ENCODE data around the gene HIGD1C.
A peak's percentile ranks its signal among the peaks of the same experiment; 100 is the strongest.
"Not testable (repeated sequence)": the region's sequence is repeated elsewhere in the genome, so short reads cannot be mapped to it uniquely, and the experiment has no call there.

The HIGD1C gene

DNA sequence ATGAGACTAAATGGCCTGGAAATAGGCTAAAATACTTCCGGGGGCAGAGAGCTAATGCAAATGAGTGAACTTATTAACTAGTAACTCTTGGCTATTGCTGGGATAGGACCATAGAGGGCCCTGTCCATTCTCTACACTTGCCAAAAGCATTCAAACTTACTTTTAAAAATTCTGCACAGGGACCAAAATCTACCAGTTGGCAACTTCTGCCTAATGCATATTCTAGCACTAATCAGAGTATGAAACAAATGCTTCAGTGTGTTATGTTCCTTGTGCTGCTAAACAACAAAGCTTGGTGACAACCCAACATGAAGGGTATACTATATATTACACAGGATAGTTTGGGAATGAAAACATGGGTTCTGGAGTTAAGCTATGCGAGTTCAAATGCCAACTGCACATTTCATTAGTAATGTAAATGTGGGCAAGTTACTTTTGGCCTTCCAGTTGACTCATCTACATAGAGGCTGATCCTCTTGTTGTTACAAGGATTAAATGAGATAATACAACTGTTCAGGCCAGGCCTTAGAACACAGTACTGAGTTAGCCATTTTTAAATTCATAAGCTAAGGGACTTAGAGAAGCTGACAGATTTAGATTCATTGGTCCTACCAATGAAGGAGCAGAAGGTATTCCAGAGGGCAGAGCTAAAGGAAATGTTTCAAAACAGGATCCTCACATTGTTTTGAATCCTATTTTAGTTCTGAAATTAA lies 32.4 kb downstream of the HIGD1C start:
- DNase-seq (ENCODE audit: low read depth in 2 of 2) = no peak

DNA sequence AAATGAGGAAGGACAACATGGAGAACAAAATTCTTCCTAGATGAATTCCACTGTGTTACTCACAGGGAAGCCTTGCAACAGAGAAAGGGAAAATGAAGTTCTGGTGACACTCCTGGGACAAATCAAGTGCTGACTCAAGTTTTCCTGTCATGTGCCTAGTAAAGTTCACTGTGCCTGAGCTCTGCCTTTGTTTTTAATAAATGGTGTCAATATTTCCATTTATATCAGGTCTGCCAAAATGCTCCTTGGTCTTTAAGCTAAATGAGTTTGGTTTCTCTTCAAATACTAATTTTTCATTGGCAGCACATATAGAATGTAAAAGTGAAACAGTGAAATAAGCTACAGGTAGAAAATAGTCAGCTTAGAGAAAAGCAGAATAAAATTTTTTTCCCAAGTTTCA lies 33.0 kb downstream of the HIGD1C start:
- no peak for DNase-seq (ENCODE audit: low read depth in 2 of 2)

DNA sequence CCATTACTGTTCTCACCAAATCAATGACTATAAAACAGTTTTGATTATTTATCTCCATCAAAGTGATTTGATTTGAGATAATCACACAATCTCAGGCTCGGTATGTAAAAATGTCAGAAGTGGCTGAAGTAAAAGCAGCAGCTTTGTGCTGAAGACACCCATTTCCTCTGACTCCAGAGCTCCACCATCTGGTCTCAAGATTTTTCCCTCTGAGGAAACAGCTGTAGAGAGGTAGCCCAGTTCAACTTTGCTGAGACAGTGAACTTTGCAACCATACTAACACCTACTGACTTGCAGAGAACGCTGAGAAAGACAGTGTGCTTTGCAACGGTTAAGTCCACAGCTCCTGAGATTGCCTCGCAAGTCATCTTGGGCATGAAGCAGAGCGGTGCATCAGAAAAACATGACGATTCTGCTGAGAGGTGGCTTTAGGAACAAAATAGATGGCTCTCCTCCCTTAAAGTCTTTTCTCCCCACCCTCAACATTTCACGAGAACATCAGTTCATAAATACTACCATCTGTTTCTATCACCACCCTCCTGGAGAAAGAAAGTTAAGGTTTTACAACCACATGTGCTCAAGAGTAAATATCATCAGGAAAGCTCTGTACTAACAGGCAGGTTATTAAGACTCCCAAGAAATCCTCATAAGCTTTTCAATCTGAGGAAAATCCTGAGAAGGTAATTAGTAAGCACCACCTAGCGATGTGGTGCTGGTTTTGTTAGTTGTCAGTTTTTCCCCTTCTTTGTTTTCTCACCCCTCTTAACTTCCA lies 34.8 kb downstream of the HIGD1C start:
- no peak for DNase-seq (ENCODE audit: low read depth in 2 of 2)

DNA sequence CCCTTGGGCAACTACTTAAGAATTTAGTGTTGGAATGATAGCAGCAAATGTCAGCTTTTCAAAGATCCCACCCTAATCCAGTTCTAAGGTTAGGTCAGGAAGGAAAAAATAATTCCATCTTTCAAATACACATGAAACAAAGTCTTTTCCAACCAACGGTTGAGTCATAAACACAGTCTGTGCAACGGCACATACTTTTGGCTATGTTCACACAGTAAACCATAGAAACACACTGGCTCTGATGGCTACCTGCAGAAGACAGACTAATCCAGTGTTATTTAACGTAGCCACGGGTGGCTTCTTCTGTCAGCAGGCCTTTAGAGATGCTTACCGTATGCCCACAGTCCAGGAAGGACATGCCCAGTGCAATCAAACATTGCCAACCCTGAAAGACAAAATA lies 35.7 kb downstream of the HIGD1C start:
- DNase-seq (ENCODE audit: low read depth in 2 of 2) = no peak

DNA sequence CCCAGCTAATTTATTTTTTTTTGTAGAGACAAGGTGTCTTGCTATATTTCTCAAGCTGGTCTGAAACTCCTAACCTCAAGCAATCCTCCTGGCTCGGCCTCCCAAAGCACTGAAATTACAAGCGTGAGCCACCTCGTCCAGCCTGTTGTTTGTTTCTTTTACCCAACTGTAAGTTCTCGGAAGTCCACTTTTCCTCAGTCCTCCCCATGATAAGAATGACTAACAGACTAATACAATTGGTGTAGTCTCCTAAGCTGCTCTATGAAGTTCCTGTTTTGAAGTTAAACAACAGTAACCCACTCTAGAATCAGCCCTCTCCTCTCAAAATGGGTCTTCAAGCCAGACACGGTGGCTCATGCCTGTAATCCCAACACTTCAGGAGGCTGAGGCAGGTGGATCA lies 36.5 kb downstream of the HIGD1C start:
- DNase-seq (ENCODE audit: low read depth in 2 of 2) = no peak

DNA sequence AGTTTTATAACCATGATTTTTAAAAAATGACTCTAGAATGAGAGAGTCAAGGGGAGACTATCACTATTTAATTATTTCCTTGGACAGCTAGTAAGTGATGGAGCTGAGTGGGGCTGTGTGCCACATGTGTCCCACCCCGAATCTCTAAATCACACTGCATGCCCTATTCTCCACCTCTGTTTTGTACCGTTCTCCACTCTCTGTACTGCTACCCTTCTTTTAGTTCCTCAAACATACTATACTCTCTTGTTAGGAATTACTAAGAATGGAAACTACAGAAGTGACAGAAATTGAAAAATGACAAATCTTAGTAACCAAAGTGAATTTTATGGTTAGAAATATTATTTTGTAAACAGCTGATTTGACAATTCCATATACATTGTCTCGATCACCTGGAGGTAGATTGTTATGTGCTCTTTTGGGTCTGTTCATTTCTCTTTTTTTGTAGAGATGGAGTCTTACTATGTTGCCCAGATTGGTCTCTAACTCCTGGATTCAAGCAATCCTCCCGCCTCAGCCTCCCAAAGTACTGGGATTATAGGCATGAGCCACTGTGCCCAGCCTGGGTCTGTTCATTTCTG lies 37.9 kb downstream of the HIGD1C start:
- DNase-seq (ENCODE audit: low read depth in 2 of 2) = no peak

DNA sequence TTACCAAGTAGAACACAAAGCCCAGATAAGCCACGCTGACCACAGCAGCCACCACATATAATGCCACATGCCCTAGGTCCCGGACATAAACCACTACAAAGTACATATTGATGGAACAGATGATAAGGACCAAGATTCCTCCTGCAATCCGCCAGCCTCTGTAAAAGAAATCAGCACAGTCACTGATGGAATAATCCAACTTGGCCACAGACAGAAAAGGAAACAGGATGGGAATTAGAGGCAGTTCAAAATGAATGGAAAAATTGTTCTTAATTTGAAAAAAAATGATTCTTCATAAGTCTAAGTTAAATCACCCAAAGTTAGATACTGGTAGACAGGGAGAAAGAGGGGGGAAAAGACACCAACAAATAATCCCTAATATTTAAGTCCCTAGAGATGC lies 38.4 kb downstream of the HIGD1C start:
- DNase-seq (ENCODE audit: low read depth in 2 of 2) = no peak

DNA sequence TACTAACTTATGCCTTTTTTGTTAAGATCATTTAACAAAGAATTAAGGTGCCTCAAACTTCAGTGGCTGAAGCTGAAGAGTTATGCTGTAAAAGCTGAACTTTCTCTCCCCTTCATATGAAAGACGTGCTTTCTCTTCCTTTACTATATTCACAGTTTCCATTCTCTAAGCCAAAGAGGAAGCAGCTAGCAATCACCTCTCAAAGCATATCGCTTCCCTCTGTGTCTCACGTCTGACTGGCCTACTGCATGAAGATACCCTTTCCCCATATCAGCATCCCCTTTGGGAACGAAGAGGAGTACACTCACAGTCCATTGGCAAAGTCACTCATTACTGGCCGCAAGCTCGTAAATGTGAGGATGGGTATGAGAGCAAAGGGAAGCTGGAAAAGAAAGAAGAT lies 38.9 kb downstream of the HIGD1C start:
- no peak for DNase-seq (ENCODE audit: low read depth in 2 of 2)

DNA sequence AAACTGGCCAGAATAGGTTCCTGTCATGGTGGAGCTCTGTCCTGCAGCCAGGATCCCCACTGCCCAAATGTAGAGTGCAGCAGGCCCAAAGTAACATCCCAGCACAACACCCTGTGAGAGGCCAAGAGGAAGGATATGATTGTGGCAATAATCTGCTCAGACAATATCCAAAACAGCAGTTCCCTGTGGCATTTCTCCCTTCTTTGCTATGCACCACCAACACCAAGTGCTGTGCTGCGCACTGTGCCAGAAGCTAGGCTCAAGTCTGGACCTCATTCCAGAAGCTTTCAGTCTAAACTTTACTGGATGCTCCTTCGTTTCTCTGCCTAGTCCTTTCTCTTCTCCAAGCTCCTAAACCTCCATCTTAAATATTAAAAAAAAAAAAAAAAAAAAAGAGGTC lies 40.5 kb downstream of the HIGD1C start:
- DNase-seq (ENCODE audit: low read depth in 2 of 2) = no peak

DNA sequence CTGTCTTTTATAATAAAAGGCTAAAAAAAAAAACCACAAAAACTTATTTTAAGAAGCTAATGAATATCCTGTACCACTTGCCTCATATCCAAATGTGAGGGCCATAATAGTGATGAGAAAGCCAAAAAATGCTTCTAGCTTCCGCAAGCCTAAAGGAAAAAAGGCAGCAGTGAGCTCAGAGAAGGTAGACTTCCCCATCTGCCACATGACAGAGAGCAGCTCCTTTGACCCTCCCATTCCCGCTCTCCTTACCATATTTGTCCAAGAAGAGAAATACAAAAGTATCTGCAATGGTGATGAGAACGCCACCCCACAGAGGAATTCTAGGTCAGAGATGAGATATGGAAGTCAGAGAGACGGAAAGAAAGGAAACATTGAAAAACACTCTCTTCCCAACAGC lies 46.7 kb downstream of the HIGD1C start:
- DNase-seq (ENCODE audit: low read depth in 2 of 2) = no peak

DNA sequence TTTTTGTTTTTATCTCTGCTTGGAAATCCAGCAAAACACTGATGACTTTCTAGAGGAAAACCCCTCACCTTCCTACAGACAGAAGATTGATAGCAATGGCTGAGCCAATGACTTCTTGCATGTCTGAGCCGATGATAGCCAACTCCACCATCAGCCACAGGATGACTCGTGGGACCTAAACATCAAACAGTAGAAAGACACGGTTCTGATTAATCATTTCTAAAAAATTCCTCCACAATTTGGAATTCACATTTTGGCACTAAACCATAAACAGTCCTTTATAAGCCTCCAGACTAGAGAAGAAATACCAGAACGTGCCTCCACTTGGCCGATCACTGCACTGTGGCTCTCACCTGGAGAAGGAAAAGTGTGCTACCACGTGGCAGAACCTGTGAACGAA lies 47.9 kb downstream of the HIGD1C start:
- DNase-seq (ENCODE audit: low read depth in 2 of 2) = no peak

DNA sequence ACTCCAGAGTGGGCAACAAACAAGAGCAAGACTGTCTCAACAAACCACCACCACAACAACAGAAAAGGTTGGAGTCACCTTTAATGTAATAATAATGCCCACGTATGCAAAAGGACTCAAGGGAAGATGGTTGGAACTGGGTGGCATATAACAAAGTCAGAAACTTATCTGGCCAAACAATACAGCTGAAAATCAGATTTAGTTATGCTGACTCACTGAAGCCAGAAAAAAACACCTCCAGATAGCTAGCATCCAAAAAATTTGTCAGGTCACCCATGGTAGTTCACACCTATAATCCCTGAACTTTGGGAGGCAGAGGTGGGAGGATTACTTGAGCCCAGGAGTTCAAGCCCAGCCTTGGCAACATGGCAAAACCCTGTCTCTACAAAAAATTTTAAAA lies 49.5 kb downstream of the HIGD1C start:
- no peak for DNase-seq (ENCODE audit: low read depth in 2 of 2)

DNA sequence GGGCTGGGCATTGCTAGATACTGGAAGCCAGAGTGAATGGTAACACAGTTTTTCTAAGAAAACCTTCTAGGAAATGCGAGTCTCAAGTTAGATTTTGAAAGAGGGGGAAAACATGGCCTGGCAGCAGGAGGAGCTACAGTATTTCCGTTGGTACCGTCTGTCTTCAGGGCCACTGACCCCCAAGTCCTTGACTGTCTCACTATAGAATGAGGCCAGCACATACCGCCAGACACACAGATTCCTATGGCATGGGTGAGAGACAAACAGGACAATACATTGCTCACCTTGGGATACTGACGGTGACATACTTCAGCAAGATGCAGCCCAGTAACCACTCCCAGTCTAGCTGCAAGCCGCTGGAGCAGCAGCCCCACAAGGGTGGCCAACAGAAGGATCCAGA lies 52.2 kb downstream of the HIGD1C start:
- DNase-seq (ENCODE audit: low read depth in 2 of 2) = no peak

DNA sequence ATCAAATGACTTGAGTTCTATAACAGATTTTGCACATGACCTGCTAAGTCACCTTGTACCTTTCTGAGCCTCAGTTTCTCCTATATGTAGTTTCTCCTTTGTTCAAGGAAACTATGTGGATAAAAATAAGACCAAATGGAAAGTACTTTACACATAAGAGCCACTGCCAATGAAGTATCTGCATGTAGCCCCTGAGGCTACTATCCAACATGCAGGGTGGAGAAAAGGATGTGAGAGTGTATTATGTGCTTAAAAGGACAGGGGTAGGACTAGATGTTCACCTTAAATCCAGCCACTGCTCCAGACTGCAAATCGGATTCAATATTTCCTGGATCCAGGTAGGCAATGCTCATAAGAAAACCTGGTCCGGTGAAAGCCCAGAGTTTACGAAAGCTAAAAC lies 52.7 kb downstream of the HIGD1C start:
- DNase-seq (ENCODE audit: low read depth in 2 of 2) = no peak

DNA sequence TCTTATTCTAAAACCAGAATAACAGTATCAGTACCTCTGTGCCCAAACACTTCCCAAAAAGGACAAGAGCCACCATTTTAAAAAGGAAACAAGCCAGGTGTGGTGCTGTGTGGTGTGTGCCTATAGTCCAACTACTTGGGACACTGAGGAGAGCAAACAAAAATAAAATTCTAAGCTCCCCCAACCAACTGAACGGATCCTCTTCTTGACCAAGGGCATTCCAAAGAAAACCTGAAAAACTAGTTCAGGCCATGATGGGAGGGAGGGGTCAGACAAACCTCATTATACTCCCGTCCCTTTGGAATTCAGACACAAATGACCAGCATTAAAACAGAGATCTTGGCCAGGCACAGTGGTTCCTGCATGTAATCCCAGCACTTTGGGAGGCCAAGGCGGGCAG lies 53.3 kb downstream of the HIGD1C start:
- no peak for DNase-seq (ENCODE audit: low read depth in 2 of 2)

DNA sequence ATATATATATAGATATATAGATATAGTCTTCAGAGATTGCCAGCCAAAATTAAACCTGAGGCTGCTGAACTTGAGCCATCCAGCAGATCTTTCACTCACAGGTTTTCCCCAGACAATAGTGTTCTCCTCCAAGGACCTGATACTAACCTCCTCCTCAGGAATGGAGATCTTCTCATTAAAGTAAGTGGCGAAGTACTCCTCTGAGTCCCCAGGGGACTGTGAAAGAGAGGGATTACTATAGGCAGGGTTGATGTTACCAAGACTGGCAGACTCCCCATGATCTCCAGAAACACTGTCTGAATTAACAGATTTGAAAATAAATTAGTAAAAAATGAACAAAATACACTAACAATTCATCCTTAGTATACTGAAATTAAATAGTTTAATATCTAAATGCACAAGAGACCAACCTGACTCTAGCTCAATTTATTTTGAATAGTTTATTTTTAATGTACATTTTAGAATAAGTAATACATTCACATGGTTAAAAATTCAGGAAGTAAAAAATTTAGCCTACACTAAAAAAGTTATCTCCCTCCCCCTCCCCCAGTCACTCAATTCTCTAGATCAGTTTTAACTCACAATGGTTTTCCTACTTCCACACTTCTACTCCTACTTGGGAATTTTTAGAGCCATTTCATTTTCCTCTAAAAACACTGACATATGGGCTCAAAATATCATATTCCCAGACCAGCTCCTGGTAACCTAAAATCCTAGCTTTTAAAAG lies 56.1 kb downstream of the HIGD1C start:
- DNase-seq (ENCODE audit: low read depth in 2 of 2) = no peak

DNA sequence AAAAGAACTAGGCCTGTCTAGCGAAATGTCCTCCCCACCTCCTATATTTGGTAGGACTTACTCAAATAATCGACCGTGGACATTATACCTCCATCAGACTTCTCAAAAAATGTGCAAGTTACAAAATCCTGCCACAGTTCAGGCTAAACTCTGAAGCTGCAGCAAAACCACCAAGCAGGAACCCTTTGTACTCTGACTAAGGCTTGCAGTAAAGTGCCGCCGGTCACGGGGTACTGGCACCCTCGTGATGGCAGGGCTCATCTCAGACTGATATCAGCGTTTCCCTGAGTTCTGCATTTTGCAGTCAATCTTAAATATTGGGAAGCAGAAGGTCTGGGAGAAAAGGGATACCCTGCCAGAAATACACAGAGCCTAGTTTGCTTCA lies 56.7 kb downstream of the HIGD1C start:
- DNase-seq (ENCODE audit: low read depth in 2 of 2) = peak in 1 of 2 donors; percentile 55

DNA sequence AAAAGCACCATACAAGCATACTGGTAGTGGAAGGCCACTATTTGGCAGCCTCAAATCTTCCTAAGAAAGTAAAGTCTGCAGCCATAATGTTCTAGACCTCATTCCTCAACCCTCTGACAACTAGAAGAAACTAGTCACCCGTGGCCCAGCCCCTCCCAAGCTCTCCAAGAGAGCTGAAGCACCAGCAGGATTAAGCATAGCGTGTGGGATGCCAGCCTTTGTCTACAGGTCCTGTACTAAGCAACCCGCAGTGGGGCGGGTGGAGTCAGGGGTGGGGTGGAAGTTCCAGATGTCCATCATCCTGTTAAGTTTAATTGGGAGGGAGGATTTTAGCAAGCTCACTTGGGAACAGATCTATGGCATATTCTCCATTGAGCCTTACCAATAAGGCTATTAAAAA lies 59.6 kb downstream of the HIGD1C start:
- no peak for DNase-seq (ENCODE audit: low read depth in 2 of 2)

DNA sequence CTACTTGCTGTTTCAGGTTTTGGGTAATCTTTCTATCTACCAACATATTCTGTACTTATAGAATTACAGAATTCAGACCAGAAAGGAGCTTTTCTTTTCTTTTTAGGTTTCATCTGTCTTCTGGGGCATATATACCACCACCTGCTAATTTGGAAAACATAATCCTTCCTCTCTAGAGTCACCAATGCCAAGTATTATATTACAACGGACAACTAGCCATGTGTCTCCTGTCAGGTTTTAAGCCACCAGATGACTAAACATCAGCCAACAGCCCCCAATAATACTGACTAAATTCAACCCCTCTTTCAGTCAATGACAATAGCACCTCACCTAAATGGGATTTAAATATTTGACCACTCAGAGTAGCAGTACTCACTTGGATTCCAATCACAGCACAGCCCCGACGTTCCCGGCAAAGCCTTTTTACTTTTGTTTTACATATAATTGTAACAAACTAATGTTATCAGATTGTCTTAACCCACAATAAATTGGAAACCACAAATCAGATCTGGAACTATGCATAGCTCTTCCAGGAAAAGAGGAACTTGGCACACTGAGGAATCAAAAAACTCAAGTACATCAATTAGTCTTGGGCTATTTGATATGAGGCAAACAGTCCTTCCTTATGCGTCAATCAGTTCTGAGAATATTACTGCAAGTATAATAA lies 60.4 kb downstream of the HIGD1C start:
- no peak for DNase-seq (ENCODE audit: low read depth in 2 of 2)

DNA sequence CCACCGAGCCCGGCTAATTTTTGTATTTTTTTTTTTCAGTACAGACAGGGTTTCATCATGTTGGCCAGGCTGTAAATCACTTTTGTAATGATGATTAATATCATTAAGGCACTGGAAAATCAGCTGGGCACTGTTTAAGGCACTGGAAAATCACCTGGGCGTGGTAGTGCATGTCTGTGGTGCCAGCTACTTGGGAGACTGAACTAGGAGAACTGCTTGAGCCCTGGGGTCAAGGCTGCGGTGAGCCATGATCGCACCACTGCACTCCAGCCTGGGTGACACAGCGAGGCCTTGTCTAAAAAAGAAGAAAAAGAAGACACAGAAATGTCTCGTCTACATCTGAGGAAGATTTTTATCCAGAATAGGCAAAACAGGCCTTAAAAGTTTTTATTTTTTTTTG lies 61.1 kb downstream of the HIGD1C start:
- no peak for DNase-seq (ENCODE audit: low read depth in 2 of 2)

DNA sequence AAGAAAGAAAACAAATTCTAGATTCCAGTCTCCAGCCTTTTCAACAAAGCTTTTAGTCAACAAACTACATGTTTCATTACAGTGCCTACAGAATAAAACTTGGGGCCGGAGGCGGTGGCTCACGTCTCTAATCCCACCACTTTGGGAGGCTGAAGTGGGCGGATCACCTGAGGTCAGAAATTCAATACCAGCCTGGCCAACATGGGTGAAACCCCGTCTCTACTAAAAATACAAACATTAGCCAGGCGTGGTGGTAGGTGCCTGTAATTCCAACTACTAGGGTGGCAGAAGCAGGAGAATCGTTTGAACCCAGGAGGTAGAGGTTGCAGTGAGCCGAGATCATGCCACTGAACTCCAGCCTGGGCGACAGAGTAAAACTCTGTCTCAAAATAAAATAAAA lies 62.1 kb downstream of the HIGD1C start:
- not testable (repeated sequence) for DNase-seq (ENCODE audit: low read depth in 2 of 2)

DNA sequence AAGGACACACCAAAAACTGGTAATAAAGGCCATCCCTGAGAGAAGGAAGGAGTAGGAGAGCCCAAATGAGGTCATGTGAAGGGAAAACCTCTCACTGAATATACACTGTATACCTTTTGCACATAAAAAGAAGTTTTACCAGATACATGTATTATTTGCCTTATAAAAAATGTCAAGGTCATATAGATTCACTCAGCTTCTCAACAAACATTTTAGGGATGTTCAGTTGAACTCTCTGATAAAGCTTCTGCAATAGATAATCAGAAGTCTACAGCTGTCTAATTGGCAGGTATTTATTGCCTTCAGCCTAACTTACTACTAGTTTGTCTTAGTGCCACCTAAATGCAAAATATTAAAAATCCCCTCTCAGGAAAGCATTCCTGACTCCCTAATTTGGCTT lies 65.1 kb downstream of the HIGD1C start:
- no peak for DNase-seq (ENCODE audit: low read depth in 2 of 2)
